Esophagus (tissue), 2 donors: ENCODE data around the gene TPX2. TPM values are rescaled to one million over a fixed set of nuclear protein-coding genes. Genes with fewer than 3 reads are reported as not detected.

Experiments
- H3K27ac ChIP-seq, 2 donors: one replicate each; pipeline ENCODE4 v1.5.1; 2013; ENCODE audit warnings: low read depth in 2 of 2, mild to moderate bottlenecking in 2 of 2, inconsistent platforms in 1 of 2, low read length in 1 of 2, moderate library complexity in 1 of 2
- H3K27me3 ChIP-seq, 2 donors: one replicate each; pipeline ENCODE4 v1.6.1; 2013; ENCODE audit warnings: low read length in 2 of 2, control low read depth in 1 of 2, mild to moderate bottlenecking in 1 of 2; ENCODE audit not compliant: insufficient read depth in 2 of 2, control insufficient read depth in 1 of 2
- H3K36me3 ChIP-seq, 2 donors: one replicate each; pipeline ENCODE4 v1.6.1; 2013; ENCODE audit warnings: low read length in 1 of 2; ENCODE audit not compliant: control insufficient read depth in 2 of 2, insufficient read depth in 2 of 2
- H3K4me1 ChIP-seq, 2 donors: one replicate each; pipeline ENCODE4 v1.6.1; 2013; ENCODE audit warnings: low read length in 1 of 2; ENCODE audit not compliant: control insufficient read depth in 2 of 2, insufficient read depth in 2 of 2
- H3K4me3 ChIP-seq, 2 donors: one replicate each; pipeline ENCODE4 v1.5.1; 2013; ENCODE audit warnings: low read length in 2 of 2, mild to moderate bottlenecking in 2 of 2, low read depth in 1 of 2, moderate library complexity in 1 of 2
- H3K9me3 ChIP-seq, 2 donors: one replicate each; pipeline ENCODE4 v1.6.1; 2013; ENCODE audit warnings: mild to moderate bottlenecking in 2 of 2, low read depth in 1 of 2, low read length in 1 of 2, moderate library complexity in 1 of 2; ENCODE audit not compliant: control insufficient read depth in 2 of 2, insufficient read depth in 1 of 2
- WGBS, 2 donors: extraction: QIAGEN DNeasy Blood & Tissue Kit; methylation state at CpG; one replicate each; pipeline ENCODE4 v1.1.7; 2013; 5-methylcytosine and 5-hydroxymethylcytosine counted together
- polyA plus RNA-seq, 2 donors: library from polyadenylated mRNA; stranded (reverse); fragments of 200-250 nt; gene quantifications; one replicate each; pipeline ENCODE4 v1.2.3, GENCODE V29; 2013
- donor health status: healthy with polysubstance abuse.
- donor health status: Bipolar disorder and iron deficiency.

Gene TPX2, protein sequence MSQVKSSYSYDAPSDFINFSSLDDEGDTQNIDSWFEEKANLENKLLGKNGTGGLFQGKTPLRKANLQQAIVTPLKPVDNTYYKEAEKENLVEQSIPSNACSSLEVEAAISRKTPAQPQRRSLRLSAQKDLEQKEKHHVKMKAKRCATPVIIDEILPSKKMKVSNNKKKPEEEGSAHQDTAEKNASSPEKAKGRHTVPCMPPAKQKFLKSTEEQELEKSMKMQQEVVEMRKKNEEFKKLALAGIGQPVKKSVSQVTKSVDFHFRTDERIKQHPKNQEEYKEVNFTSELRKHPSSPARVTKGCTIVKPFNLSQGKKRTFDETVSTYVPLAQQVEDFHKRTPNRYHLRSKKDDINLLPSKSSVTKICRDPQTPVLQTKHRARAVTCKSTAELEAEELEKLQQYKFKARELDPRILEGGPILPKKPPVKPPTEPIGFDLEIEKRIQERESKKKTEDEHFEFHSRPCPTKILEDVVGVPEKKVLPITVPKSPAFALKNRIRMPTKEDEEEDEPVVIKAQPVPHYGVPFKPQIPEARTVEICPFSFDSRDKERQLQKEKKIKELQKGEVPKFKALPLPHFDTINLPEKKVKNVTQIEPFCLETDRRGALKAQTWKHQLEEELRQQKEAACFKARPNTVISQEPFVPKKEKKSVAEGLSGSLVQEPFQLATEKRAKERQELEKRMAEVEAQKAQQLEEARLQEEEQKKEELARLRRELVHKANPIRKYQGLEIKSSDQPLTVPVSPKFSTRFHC
- polyA plus RNA-seq, result 10 to 100 TPM in 1 of 2 donors, 1 to 10 TPM in 1; 9.1 to 13.6 TPM

GRCh38 chr20:31738729-31739549 is at the start of gene TPX2:
TSS of gene TPX2 (plus strand) at chr20:31739290. CDS start at chr20:31757477, 18,187 bp downstream.
- no peaks in the 10 kb centered on the region for H3K9me3 ChIP-seq
- H3K36me3 ChIP-seq, result no peaks in the 10 kb centered on the region
- H3K4me3 ChIP-seq, result peak within 1 kb of the TSS; percentile 77 to 90
- H3K4me1 ChIP-seq, result no peaks in the 10 kb centered on the region
- H3K27me3 ChIP-seq, result no peaks in the 10 kb centered on the region
- H3K27ac ChIP-seq, result peak within 1 kb of the TSS; percentile 74 to 88
- WGBS, 2 donors, result 0 to 1% methylated on average over 54 of the region's 54 CpGs

- Histone ChIP-seq H3K4me1 (no peaks in the 10 kb centered on the region), H3K27ac (no peak overlapping the region)
These were observed 48.9 kb upstream of the TPX2 start for GRCh38 chr20:31690124-31690666.

GRCh38 chr20:31691646-31692275 is 47.3 kb upstream of the TPX2 start:
- no peak overlapping the region for H3K4me3 ChIP-seq
- WGBS, 2 donors, result 64 to 67% methylated on average over 1 of the region's 1 CpG
- H3K9me3 ChIP-seq, result no peaks in the 10 kb centered on the region
- peaks cover 0 to 6% of the 10 kb centered on the region in 2 donors for H3K36me3 ChIP-seq
- H3K27ac ChIP-seq, result no peak overlapping the region
- H3K4me1 ChIP-seq, result peaks cover 0 to 2% of the 10 kb centered on the region in 2 donors
- H3K27me3 ChIP-seq, result no peaks in the 10 kb centered on the region

More at GRCh38 chr20:31690124-31690666, 48.9 kb upstream of the TPX2 start:
- no peaks in the 10 kb centered on the region for H3K27me3 ChIP-seq
- no peaks in the 10 kb centered on the region for H3K36me3 ChIP-seq
- no peaks in the 10 kb centered on the region for H3K9me3 ChIP-seq
- H3K4me3 ChIP-seq, result no peak overlapping the region
- WGBS, 2 donors, result 80 to 85% methylated on average over 3 of the region's 3 CpGs

GRCh38 chr20:31693402-31693801 is 45.7 kb upstream of the TPX2 start:
- H3K4me1 ChIP-seq, result peaks cover 0 to 2% of the 10 kb centered on the region in 2 donors
- H3K27me3 ChIP-seq, result no peaks in the 10 kb centered on the region
- no peak overlapping the region for H3K4me3 ChIP-seq
- WGBS, 2 donors, result 87 to 89% methylated on average over 6 of the region's 6 CpGs
- peaks cover 0 to 6% of the 10 kb centered on the region in 2 donors for H3K36me3 ChIP-seq
- H3K9me3 ChIP-seq, result no peaks in the 10 kb centered on the region
- no peak overlapping the region for H3K27ac ChIP-seq

DNA sequence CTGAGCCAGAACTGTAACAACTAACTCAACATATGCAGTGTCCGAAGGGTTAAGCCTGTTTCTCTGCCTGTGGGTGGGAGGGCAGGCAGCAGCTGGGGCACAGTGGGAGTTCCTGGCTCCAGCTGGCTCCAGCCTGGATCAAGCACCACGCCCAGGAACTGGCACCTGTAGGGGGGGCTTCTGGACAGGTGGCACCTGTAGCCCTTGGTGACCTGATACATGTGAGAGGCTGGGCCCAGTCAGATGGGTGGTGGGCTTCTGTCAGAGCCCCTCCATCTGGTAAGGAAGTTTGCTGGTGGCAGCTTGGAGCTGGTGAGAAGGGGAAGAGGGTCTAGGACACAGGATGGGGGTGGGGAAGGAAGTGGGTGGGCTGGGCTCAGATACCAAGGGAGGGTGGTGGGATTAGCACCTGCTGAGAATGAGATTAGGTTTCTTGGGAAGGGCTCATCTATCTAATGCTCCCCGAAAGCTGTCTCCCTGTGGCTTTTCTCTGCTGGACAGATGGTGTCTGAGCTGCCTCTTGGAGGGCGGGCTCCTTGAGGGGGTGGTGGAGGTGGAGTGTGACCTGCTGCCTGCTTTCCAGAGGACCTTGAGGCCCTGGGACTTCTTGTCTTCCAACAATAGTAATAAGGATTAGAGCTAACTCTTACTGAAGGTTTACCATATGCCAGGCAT is 45.0 kb upstream of the TPX2 start:
- Histone ChIP-seq H3K36me3 (peaks cover 0 to 6% of the 10 kb centered on the region in 2 donors), H3K27ac (no peak overlapping the region), H3K4me3 (no peak overlapping the region), H3K27me3 (no peaks in the 10 kb centered on the region), H3K4me1 (peaks cover 0 to 2% of the 10 kb centered on the region in 2 donors), H3K9me3 (no peaks in the 10 kb centered on the region)
- WGBS, 2 donors, result 70 to 73% methylated on average over 4 of the region's 4 CpGs

DNA sequence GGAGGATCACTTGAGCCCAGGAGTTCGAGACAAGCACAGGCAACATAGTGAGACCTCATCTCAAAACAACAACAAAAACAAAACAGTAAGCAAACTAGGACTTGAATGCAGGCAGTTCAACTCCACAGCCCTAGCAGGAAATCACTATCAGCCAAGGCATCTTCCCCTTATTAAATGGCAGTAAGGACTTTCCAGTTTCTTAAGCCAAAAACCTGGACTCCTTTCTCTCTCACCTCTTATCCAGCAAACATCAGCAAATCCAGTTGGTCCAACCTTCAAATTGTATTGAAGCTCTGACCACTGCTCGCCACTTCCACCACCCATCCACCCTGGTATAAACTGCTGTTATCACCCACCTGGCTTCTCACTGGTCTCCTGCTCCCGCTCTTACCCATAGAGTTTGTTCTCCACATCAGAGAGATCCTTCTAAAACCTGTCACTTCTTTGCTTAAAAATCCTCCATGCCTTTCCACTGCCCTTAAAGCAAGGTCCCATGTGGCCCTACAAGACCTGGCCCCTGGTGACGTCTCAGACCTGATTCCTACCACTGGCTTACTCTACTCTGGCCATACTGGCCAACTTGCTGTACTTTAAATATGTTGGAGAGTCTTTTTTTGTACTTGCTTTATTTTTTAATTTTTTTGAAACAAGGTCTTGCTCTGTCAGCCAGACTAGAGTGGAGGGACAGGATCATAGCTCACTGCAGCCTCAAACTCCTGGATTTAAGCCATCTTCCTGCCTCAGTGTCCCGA is 44.1 kb upstream of the TPX2 start:
- Histone ChIP-seq H3K27me3 (no peaks in the 10 kb centered on the region), H3K4me1 (peaks cover 5 to 8% of the 10 kb centered on the region in 2 donors), H3K36me3 (peaks cover 6% of the 10 kb centered on the region in 2 donors), H3K9me3 (no peaks in the 10 kb centered on the region), H3K27ac (peak overlapping the region in 1 of 2 donors; percentile 24), H3K4me3 (no peak overlapping the region)
- WGBS, 2 donors, result 88 to 92% methylated on average over 5 of the region's 5 CpGs

DNA sequence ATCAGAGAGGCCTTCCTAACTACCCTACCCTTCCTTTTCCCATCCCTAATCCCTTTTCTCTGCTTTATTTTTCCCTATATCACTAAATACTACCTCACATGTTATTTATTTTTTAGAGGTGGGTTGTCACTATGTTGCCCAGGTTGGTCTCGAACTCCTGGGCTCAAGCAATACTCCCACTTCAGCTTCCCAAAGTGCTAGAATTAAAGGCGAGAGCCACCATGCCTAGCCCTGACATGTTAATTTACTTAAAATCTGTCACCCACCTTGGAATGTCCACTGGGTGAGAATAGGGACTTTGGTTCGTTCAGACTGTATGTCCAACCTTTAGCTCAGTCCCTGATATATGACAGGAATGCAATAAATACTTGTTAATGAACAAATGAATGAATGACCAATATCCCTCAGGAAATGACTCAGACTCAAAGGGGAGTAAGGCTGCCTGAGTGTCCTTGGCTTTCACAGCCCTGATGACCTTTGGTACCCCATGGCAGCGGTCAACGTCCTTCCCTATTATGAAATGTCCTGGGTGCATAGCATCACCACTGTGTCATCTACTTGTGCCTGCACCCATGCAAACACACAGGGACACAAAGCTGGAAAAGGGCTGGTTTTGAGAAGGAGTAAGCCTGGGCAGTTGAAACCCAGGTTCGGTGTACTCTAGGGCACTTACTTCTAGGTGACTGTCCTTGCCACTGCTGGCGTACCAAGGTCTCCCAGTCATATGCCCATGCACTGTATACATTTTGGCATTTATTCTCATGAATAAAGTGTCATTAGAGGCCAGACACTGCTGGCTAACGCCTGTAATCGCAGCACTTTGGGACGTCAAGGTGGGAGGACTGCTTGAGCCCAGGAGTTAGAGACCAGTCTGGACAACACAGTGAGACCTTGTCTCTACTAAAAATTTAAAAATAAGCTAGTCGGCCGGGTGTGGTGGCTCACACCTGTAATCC is 43.0 kb upstream of the TPX2 start:
- Histone ChIP-seq H3K4me1 (peaks cover 7 to 11% of the 10 kb centered on the region in 2 donors), H3K4me3 (no peak overlapping the region), H3K9me3 (no peaks in the 10 kb centered on the region), H3K36me3 (peaks cover 6% of the 10 kb centered on the region in 2 donors), H3K27ac (peak overlapping the region in 1 of 2 donors; percentile 24), H3K27me3 (no peaks in the 10 kb centered on the region)
- 92 to 93% methylated on average over 12 of the region's 12 CpGs for WGBS, 2 donors
